ENCODE data around the gene ZNF710. TPM values are rescaled to one million over a fixed set of nuclear protein-coding genes. Genes with fewer than 3 reads are reported as not detected.

ZNF710 gene
- total and polyA plus RNA-seq, 2 of the 8 experiments (the other 6 are each of a cell fraction or from before 2014, with no cell fraction given), result 10.5 to 24.0 TPM

GRCh38 chr15:90008607-90009006 lies 7.5 kb downstream of the ZNF710 start:
- H4K91ac ChIP-seq (replicated peaks; ENCODE audit: insufficient read length, low read length), result no peak overlapping the region
- no peak overlapping the region for H3K4me2 ChIP-seq (ENCODE audit: insufficient read depth in 1 of 2, low read depth in 2 of 2, low read length in 2 of 2)
- H2BK12ac ChIP-seq (ENCODE audit: low read depth, low read length), result no peak overlapping the region
- no peaks in the 10 kb centered on the region; a peak in 1 of 8 replicates for H3K36me3 ChIP-seq (ENCODE audit: control insufficient read depth in 2 of 4, insufficient read depth in 4 of 4, low read length in 3 of 4)
- H3K9me3 ChIP-seq (ENCODE audit: insufficient read depth in 2 of 2, low read depth in 1 of 2, low read length in 1 of 2), result peaks cover 3 to 8% of the 10 kb centered on the region in 2 experiments; a peak in 3 of 4 replicates
- no peak overlapping the region for H3K18ac ChIP-seq (ENCODE audit: extremely low read depth, low read length)
- no peak overlapping the region for H2AFZ ChIP-seq (ENCODE audit: low read length)
- H4K20me1 ChIP-seq (replicated peaks in 1 of 2; ENCODE audit: control insufficient read depth in 1 of 2, insufficient read depth in 2 of 2, low read length in 2 of 2), result peaks cover 13 to 26% of the 10 kb centered on the region in 2 experiments
- peaks cover 14% of the 10 kb centered on the region for H3K79me1 ChIP-seq (ENCODE audit: low read depth, low read length)
- no peak overlapping the region for H3K56ac ChIP-seq (replicated peaks; ENCODE audit: insufficient read length, low read depth, low read length)
- no peak overlapping the region for H4K8ac ChIP-seq (ENCODE audit: extremely low read depth, insufficient read depth, low read length)
- no peak overlapping the region for H2BK15ac ChIP-seq (ENCODE audit: low read length)
- no peak overlapping the region for H3K4me3 ChIP-seq (ENCODE audit: extremely low read depth in 1 of 4, insufficient read depth in 2 of 4, low read depth in 3 of 4, low read length in 4 of 4)
- peak; percentile 56; the same call in 1 of the 2 replicates for TF ChIP-seq CEBPB (IDR thresholded peaks at IDR 0.05; ENCODE audit: low read depth, low read length)
- no peak for TF ChIP-seq RNF2 (IDR thresholded peaks at IDR 0.05; ENCODE audit: borderline replicate concordance, low read depth, low read length, missing control alignments, poor library complexity, severe bottlenecking)
- no peak overlapping the region for H4K5ac ChIP-seq (ENCODE audit: insufficient read length, low read depth, low read length)
- H3K27me3 ChIP-seq (replicated peaks in 1 of 4; ENCODE audit: control insufficient read depth in 3 of 4, extremely low read depth in 1 of 4, insufficient read depth in 3 of 4, low read length in 3 of 4), result peaks cover 0 to 2% (median 0%) of the 10 kb centered on the region in 4 experiments; a peak in 2 of 7 replicates
- ChIA-PET POLR2A (ENCODE audit: partially characterized antibody) (interaction anchor here (1.9 kb wide), 1 partner anchor 11 kb away, joined by 8 read pairs; no protein-coding TSS in a partner anchor), CTCF (ENCODE audit: partially characterized antibody) (interaction anchor here (0.7 kb wide), 1 partner anchor 250 kb away, joined by 3 read pairs; no protein-coding TSS in a partner anchor)
- H3K27ac ChIP-seq (ENCODE audit: low read depth, low read length), result no peak overlapping the region
- no peak overlapping the region for H2AK5ac ChIP-seq (ENCODE audit: low read depth, low read length)
- WGBS, 2 experiments (ENCODE audit: extremely low coverage in 1 of 2, insufficient coverage in 1 of 2, insufficient read length in 1 of 2, insufficient replicate concordance in 2 of 2, low coverage in 1 of 2, low lambda C conversion rate in 2 of 2, missing lambda C conversion rate in 1 of 2), result 91% methylated on average over 7 of the region's 7 CpGs; no CpG with 5 or more reads in 1 of the 2 experiments
- FAIRE-seq (no peak), DNase-seq (ENCODE audit: low read depth in 1 of 2, low spot score in 2 of 2) (no peak)
- H3K79me2 ChIP-seq (ENCODE audit: control insufficient read depth in 1 of 2, insufficient read depth in 2 of 2, low read length in 2 of 2), result peaks cover 25 to 59% of the 10 kb centered on the region in 2 experiments
- H3K23me2 ChIP-seq (ENCODE audit: low read depth, low read length), result no peaks in the 10 kb centered on the region
- no peak overlapping the region for H3K14ac ChIP-seq (ENCODE audit: insufficient read length)
- peaks cover 4 to 24% (median 14%) of the 10 kb centered on the region in 4 experiments for H3K4me1 ChIP-seq (replicated peaks in 1 of 4; ENCODE audit: control insufficient read depth in 3 of 4, insufficient read depth in 4 of 4, low read length in 3 of 4)
- no peak overlapping the region for H2BK20ac ChIP-seq (ENCODE audit: low read length)
- H2BK5ac ChIP-seq (ENCODE audit: low read depth, low read length), result no peak overlapping the region
- H3K4ac ChIP-seq (replicated peaks; ENCODE audit: insufficient read length, low read depth, low read length), result no peak overlapping the region
- H3K23ac ChIP-seq (ENCODE audit: insufficient read length), result no peak overlapping the region
- H2BK120ac ChIP-seq (replicated peaks; ENCODE audit: low read depth, low read length), result no peak overlapping the region
- H3K9ac ChIP-seq (replicated peaks in 1 of 4; ENCODE audit: extremely low read depth in 1 of 4, low read depth in 3 of 4, low read length in 3 of 4), result no peak overlapping the region

All from H1 (cell line).